ENCODE data around the gene CILP2. TPM values are rescaled to one million over a fixed set of nuclear protein-coding genes. Genes with fewer than 3 reads are reported as not detected.

Gene CILP2
- total and polyA plus RNA-seq, 2 of the 8 experiments (the other 6 are each of a cell fraction or from before 2014, with no cell fraction given): 4.4 to 5.8 TPM

DNA sequence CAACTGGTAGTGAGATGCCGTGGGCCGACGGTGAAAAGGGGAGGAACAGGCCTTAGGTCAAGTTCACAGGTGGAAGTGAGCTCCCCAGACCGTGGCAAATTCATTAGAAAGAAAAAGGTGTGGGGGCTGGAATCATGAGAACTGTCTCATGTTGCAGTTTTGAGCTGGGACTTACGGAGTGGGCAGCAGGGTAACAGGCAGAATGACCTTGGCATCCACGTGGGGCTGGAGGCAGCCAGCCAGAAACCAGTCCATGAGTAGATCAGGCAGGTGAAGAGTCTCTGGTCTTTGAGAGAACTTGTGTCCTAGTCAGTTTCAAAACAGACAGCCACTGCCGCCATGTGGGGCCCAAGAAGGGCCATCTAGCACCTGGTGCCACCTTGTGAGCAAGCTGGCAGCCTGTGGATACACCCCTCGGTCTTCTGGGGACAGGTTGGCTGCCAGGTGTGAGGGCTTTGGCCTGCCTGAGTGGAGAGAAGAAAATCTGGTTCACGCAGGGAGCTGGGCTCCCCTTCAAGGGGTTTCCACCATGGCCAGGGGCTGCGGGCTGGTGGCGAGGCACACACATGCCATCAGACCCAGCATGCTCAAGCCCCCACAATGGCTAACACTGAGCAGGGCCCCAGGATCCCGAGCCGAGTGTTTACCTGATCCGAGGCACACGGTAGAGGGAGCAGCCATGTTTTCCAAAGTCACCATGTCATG, 46.6 kb upstream of the CILP2 start:
- Histone ChIP-seq H3K9me3 (ENCODE audit: insufficient read depth in 2 of 2, low read depth in 1 of 2, low read length in 1 of 2) (no peaks in the 10 kb centered on the region), H3K9ac (replicated peaks in 1 of 4; ENCODE audit: extremely low read depth in 1 of 4, low read depth in 3 of 4, low read length in 3 of 4) (no peak overlapping the region), H3K14ac (ENCODE audit: insufficient read length) (no peak overlapping the region), H2BK12ac (ENCODE audit: low read depth, low read length) (no peak overlapping the region), H3K27ac (ENCODE audit: low read depth, low read length) (no peak overlapping the region; the same call in 1 of the 2 replicates), H3K79me1 (ENCODE audit: low read depth, low read length) (peaks cover 16% of the 10 kb centered on the region; the same call in 1 of the 2 replicates), H2BK120ac (replicated peaks; ENCODE audit: low read depth, low read length) (no peak overlapping the region), H4K20me1 (replicated peaks in 1 of 2; ENCODE audit: control insufficient read depth in 1 of 2, insufficient read depth in 2 of 2, low read length in 2 of 2) (peaks cover 14 to 18% of the 10 kb centered on the region in 2 experiments), H4K5ac (ENCODE audit: insufficient read length, low read depth, low read length) (no peak overlapping the region), H3K23ac (ENCODE audit: insufficient read length) (no peak overlapping the region), H2BK15ac (ENCODE audit: low read length) (no peak overlapping the region), H3K4me1 (replicated peaks in 1 of 4; ENCODE audit: control insufficient read depth in 3 of 4, insufficient read depth in 4 of 4, low read length in 3 of 4) (peaks cover 11 to 24% (median 15%) of the 10 kb centered on the region in 4 experiments), H4K8ac (ENCODE audit: extremely low read depth, insufficient read depth, low read length) (no peak overlapping the region; the same call in 1 of the 2 replicates), H2AFZ (ENCODE audit: low read length) (no peak overlapping the region), H2AK5ac (ENCODE audit: low read depth, low read length) (no peak overlapping the region), H3K4me3 (ENCODE audit: extremely low read depth in 1 of 4, insufficient read depth in 2 of 4, low read depth in 3 of 4, low read length in 4 of 4) (no peak overlapping the region), H3K18ac (ENCODE audit: extremely low read depth, low read length) (no peak overlapping the region), H4K91ac (replicated peaks; ENCODE audit: insufficient read length, low read length) (no peak overlapping the region), H3K23me2 (ENCODE audit: low read depth, low read length) (no peaks in the 10 kb centered on the region), H3K4ac (replicated peaks; ENCODE audit: insufficient read length, low read depth, low read length) (no peak overlapping the region), H2BK5ac (ENCODE audit: low read depth, low read length) (no peak overlapping the region; the same call in 1 of the 2 replicates), H3K56ac (replicated peaks; ENCODE audit: insufficient read length, low read depth, low read length) (no peak overlapping the region), H3K27me3 (replicated peaks in 1 of 4; ENCODE audit: control insufficient read depth in 3 of 4, extremely low read depth in 1 of 4, insufficient read depth in 3 of 4, low read length in 3 of 4) (no peaks in the 10 kb centered on the region), H2BK20ac (ENCODE audit: low read length) (no peak overlapping the region), H3K79me2 (ENCODE audit: control insufficient read depth in 1 of 2, insufficient read depth in 2 of 2, low read length in 2 of 2) (peaks cover 0 to 43% of the 10 kb centered on the region in 2 experiments; a peak in 2 of 4 replicates), H3K4me2 (ENCODE audit: insufficient read depth in 1 of 2, low read depth in 2 of 2, low read length in 2 of 2) (no peak overlapping the region), H3K36me3 (ENCODE audit: control insufficient read depth in 2 of 4, insufficient read depth in 4 of 4, low read length in 3 of 4) (peaks cover 9 to 26% (median 24%) of the 10 kb centered on the region in 4 experiments; a peak in 7 of 8 replicates)
- FAIRE-seq (no peak), DNase-seq (ENCODE audit: low read depth in 1 of 2, low spot score in 2 of 2) (no peak)
- ChIA-PET POLR2A (ENCODE audit: partially characterized antibody) (interaction anchor here (1.0 to 4.3 kb wide), 5 partner anchors 17 to 128 kb away, joined by 3 to 44 read pairs (median 6); no protein-coding TSS in a partner anchor), CTCF (ENCODE audit: partially characterized antibody) (interaction anchor here (0.8 to 9.8 kb wide), 36 partner anchors 8 to 188 kb away, joined by 3 to 146 read pairs (median 6); partner anchors contain the start of genes GATAD2A, NDUFA13 and TSSK6)
- WGBS, 2 experiments (ENCODE audit: extremely low coverage in 1 of 2, insufficient coverage in 1 of 2, insufficient read length in 1 of 2, insufficient replicate concordance in 2 of 2, low coverage in 1 of 2, low lambda C conversion rate in 2 of 2, missing lambda C conversion rate in 1 of 2): 91% methylated on average over 15 of the region's 15 CpGs; no CpG with 5 or more reads in 1 of the 2 experiments
- TF ChIP-seq POU5F1 (IDR thresholded peaks at IDR 0.05; ENCODE audit: low read depth, low read length) (no peak), RXRA (IDR thresholded peaks at IDR 0.05; ENCODE audit: insufficient read depth, low read depth, low read length) (no peak), CHD1 (IDR thresholded peaks at IDR 0.05; ENCODE audit: low read depth, low read length) (no peak), BRCA1 (IDR thresholded peaks at IDR 0.05; ENCODE audit: low read depth, low read length) (no peak), RFX5 (IDR thresholded peaks at IDR 0.05; ENCODE audit: borderline replicate concordance, low read depth, low read length) (no peak), CREB1 (IDR thresholded peaks at IDR 0.05) (no peak), CBX5 (IDR thresholded peaks at IDR 0.05; ENCODE audit: low read depth, low read length) (no peak), CHD2 (IDR thresholded peaks at IDR 0.05; ENCODE audit: low read length) (no peak), CBX8 (IDR thresholded peaks at IDR 0.05; ENCODE audit: borderline replicate concordance, low read depth, low read length) (no peak)
- TF ChIP-seq, protein P1, sequence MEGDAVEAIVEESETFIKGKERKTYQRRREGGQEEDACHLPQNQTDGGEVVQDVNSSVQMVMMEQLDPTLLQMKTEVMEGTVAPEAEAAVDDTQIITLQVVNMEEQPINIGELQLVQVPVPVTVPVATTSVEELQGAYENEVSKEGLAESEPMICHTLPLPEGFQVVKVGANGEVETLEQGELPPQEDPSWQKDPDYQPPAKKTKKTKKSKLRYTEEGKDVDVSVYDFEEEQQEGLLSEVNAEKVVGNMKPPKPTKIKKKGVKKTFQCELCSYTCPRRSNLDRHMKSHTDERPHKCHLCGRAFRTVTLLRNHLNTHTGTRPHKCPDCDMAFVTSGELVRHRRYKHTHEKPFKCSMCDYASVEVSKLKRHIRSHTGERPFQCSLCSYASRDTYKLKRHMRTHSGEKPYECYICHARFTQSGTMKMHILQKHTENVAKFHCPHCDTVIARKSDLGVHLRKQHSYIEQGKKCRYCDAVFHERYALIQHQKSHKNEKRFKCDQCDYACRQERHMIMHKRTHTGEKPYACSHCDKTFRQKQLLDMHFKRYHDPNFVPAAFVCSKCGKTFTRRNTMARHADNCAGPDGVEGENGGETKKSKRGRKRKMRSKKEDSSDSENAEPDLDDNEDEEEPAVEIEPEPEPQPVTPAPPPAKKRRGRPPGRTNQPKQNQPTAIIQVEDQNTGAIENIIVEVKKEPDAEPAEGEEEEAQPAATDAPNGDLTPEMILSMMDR (IDR thresholded peaks at IDR 0.05; ENCODE audit: control extremely low read depth in 1 of 3, insufficient read depth in 1 of 3, low read depth in 1 of 3, low read length in 3 of 3): no peak

Measured in H1 (cell line).